SK-N-MC (cell line): ENCODE results near the gene DNAH5.

Source experiments
- EZH2 ChIP-seq: fragments of 200-600 bp; sonication (generic); IDR thresholded peaks from one replicate; pipeline ENCODE4 v1.6.1; 2017; ENCODE audit warnings: antibody characterized with exemption
- POLR2AphosphoS5 ChIP-seq: IDR thresholded peaks from 2 replicates; pipeline ENCODE4 v1.6.1; 2012; ENCODE audit warnings: mild to moderate bottlenecking, low read depth, low read length, borderline replicate concordance

DNA sequence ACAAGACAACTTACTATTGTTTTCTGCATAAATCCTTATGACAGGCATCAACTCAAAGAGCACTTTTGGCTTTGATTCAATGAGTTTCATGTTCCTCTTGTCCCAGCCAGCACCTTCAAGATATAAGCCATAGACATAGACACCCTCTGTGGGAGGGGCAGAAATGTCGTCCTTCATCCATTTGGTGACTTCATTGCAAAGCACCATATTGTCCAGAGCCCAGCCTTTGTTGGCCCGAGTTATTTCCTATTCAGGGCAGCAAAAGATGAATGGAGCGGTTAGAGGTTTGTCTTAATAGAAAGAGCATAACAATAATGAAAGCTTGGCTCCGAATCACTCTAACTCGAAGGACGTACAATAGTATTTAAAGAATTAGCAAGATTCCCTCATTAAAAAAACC is 243.9 kb downstream of the DNAH5 start:
- no peak for TF ChIP-seq POLR2AphosphoS5
- TF ChIP-seq EZH2 = no peak
